Duodenal mucosa (tissue), 2 donors: ENCODE measurements around the gene DNAJB4.

ENCODE experiments used
- H3K27ac ChIP-seq: one replicate; pipeline ENCODE4 v1.7.0; 2013; ENCODE audit warnings: low read depth, low read length
- H3K27me3 ChIP-seq, 2 donors: one replicate each; pipeline ENCODE4 v1.7.0; 2013; ENCODE audit warnings: low read length in 2 of 2, control low read depth in 1 of 2; ENCODE audit not compliant: insufficient read depth in 2 of 2, control insufficient read depth in 1 of 2
- H3K36me3 ChIP-seq, 2 donors: one replicate each; pipeline ENCODE4 v1.7.0; 2013; ENCODE audit warnings: low read length in 2 of 2, control low read depth in 1 of 2; ENCODE audit not compliant: insufficient read depth in 2 of 2, control insufficient read depth in 1 of 2
- H3K4me1 ChIP-seq, 2 donors: one replicate each; pipeline ENCODE4 v1.7.0; 2013; ENCODE audit warnings: low read length in 2 of 2, control low read depth in 1 of 2; ENCODE audit not compliant: insufficient read depth in 2 of 2, control insufficient read depth in 1 of 2
- H3K4me3 ChIP-seq, 2 donors: one replicate each; pipeline ENCODE4 v1.7.0; 2013; ENCODE audit warnings: low read length in 2 of 2, low read depth in 1 of 2
- H3K9ac ChIP-seq, 2 donors: one replicate each; pipeline ENCODE4 v1.7.0; 2013; ENCODE audit warnings: low read length in 2 of 2, low read depth in 1 of 2
- H3K9me3 ChIP-seq, 2 donors: one replicate each; pipeline ENCODE4 v1.7.0; 2013; ENCODE audit warnings: low read length in 2 of 2, control low read depth in 1 of 2; ENCODE audit not compliant: control insufficient read depth in 1 of 2

The DNAJB4 gene

DNA sequence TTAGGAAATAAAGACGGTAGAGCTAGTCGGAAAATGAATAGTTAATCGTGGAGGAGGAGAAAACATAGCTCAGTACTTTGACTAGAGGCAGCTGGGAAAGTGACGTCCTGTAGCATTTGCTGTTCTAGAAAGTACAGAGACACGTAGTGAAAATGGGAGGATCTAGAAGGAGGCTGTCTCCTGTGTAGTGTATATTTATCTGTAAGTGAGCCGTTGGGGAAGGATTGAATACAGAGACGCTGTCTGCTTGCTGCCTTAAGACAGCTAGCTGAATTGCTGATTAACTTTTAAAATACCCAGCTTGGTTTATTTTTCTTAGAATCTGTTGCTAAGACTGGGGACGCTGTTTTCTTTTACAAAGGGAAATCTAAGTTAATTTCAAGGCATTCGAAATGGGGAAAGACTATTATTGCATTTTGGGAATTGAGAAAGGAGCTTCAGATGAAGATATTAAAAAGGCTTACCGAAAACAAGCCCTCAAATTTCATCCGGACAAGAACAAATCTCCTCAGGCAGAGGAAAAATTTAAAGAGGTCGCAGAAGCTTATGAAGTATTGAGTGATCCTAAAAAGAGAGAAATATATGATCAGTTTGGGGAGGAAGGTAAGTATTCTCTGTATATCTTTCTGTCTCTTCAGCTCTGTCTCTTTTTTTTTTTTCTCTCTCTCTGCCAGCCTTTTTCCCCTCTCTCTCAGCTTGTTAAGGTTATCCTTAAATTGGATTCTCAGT is at the start of gene DNAJB4:
Gene DNAJB4 (plus strand): TSS at position 221 of the 729 bp plus-strand sequence. CDS start 172 bp downstream, at position 393.
- peak within 1 kb of the TSS; percentile 73 to 90 for H3K4me3 ChIP-seq
- peaks cover 0 to 18% of the 10 kb centered on the region in 2 donors for H3K4me1 ChIP-seq
- H3K27me3 ChIP-seq: no peaks in the 10 kb centered on the region
- H3K9me3 ChIP-seq: no peaks in the 10 kb centered on the region
- no peaks in the 10 kb centered on the region for H3K36me3 ChIP-seq
- peak within 1 kb of the TSS; percentile 83 for H3K27ac ChIP-seq
- H3K9ac ChIP-seq: peak within 1 kb of the TSS; percentile 33 to 98

DNA sequence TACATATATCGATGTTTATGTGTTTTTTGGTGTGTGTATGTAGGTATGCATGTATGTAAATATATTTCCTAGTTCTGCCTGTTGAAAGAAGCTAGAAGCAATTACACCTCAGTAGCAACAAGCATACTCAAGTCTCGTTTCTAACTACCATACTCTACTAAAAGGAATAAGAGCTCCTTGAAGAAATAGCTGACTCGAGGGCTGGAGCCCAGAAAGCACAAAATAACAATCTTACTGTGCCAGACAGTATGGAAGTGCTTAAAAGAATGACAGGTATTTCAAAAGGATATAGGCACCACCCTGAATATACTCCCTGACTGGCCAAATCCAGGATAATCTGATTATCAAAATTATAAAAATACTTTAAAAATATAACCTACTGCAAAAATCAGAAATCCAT is 49.0 kb upstream of the DNAJB4 start:
- no peak overlapping the region for H3K27ac ChIP-seq
- H3K36me3 ChIP-seq: peaks cover 46 to 90% of the 10 kb centered on the region in 2 donors
- no peaks in the 10 kb centered on the region for H3K27me3 ChIP-seq

DNA sequence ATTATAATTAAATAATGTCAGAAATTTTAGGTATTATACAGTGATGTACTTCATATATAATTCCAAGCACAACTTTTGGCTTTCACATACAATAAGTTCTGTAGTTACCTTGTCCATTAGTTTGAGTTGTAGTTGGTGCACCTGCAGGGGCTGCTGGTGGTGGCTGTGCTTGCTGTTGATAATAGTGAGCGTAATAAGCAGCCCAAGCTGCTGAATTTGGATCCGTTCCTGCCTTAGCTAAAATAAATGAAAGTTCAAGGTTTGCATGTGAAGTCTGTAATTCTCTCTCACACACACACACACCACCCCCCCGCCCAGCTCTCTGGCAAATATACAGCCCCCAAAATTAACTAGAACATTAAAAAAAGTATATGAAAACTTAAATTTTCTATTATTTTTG is 48.3 kb upstream of the DNAJB4 start:
- H3K36me3 ChIP-seq: peaks cover 53 to 92% of the 10 kb centered on the region in 2 donors
- H3K9ac ChIP-seq: no peak overlapping the region
- H3K27me3 ChIP-seq: no peaks in the 10 kb centered on the region
- no peak overlapping the region for H3K27ac ChIP-seq
- H3K9me3 ChIP-seq: no peaks in the 10 kb centered on the region
- peaks cover 0 to 2% of the 10 kb centered on the region in 2 donors for H3K4me1 ChIP-seq
- H3K4me3 ChIP-seq: no peak overlapping the region

More for the DNA sequence above, 49.0 kb upstream of the DNAJB4 start:
- H3K4me3 ChIP-seq: no peak overlapping the region
- H3K9me3 ChIP-seq: no peaks in the 10 kb centered on the region
- no peak overlapping the region for H3K9ac ChIP-seq
- H3K4me1 ChIP-seq: no peaks in the 10 kb centered on the region

DNA sequence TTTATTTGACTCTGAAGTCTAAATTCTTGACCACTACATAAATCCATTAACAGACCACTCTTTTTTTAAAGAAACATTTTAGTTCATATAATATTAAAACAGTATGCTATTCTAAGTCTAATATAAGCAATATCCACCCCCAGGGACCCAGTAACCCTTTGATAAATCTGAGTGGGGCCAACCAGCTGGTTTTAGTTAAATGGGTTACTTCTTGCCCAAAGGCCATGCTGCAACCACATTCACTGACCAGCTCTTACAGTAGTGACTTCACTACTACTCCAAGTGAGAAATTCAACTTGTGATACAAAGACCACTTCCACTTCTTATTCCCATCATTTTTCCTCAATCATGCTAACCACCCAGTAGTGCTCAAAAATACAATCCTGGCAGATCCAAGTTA is 46.3 kb upstream of the DNAJB4 start:
- no peaks in the 10 kb centered on the region for H3K27me3 ChIP-seq
- H3K9ac ChIP-seq: no peak overlapping the region
- H3K4me3 ChIP-seq: no peak overlapping the region
- H3K9me3 ChIP-seq: no peaks in the 10 kb centered on the region
- H3K36me3 ChIP-seq: peaks cover 59 to 95% of the 10 kb centered on the region in 2 donors
- no peak overlapping the region for H3K27ac ChIP-seq
- H3K4me1 ChIP-seq: peaks cover 4 to 6% of the 10 kb centered on the region in 2 donors

DNA sequence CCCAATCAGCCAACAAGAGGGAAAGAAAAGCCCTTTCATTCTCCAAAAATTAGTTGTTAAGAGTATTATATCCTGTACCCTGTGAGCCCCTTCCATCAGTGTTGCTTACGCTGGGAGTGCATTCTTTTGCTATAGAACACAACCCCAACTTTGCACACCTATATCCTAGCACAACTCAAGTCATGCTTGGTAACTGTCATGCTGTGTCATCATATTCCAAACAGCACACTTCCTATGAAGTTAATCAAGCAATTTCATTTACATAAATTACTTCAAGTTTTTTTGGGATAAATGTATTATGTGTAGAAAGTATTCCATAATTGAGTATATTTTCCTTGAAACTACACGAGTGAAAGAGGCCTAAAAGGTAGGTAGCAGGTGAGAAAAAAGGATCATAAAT is 45.9 kb upstream of the DNAJB4 start:
- Histone ChIP-seq H3K9ac (no peak overlapping the region), H3K36me3 (peaks cover 64 to 98% of the 10 kb centered on the region in 2 donors), H3K27ac (no peak overlapping the region), H3K4me3 (no peak overlapping the region), H3K9me3 (no peaks in the 10 kb centered on the region), H3K4me1 (peaks cover 4 to 6% of the 10 kb centered on the region in 2 donors), H3K27me3 (no peaks in the 10 kb centered on the region)

DNA sequence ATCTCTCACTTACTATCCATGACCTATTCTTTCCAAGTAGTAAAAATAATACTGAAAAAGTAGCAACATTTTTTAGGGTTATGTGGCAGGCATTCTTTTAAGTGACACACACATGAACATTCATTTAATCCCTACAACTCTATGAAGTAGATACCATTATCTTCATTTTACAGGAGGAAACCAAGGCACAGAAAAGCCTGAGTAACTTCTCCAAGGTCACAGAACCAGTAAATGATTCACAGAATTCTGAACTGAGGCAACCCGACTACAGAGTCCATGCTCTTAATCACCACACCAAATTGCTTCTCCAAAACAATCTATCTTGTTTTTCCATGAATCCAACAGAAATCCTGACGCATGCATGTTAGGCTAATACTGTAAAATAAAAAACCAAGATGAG is 43.3 kb upstream of the DNAJB4 start:
- H3K27me3 ChIP-seq: no peaks in the 10 kb centered on the region
- peaks cover 60 to 98% of the 10 kb centered on the region in 2 donors for H3K36me3 ChIP-seq
- no peak overlapping the region for H3K4me3 ChIP-seq
- no peak overlapping the region for H3K27ac ChIP-seq
- H3K9ac ChIP-seq: no peak overlapping the region
- H3K4me1 ChIP-seq: peaks cover 4 to 6% of the 10 kb centered on the region in 2 donors
- no peaks in the 10 kb centered on the region for H3K9me3 ChIP-seq

DNA sequence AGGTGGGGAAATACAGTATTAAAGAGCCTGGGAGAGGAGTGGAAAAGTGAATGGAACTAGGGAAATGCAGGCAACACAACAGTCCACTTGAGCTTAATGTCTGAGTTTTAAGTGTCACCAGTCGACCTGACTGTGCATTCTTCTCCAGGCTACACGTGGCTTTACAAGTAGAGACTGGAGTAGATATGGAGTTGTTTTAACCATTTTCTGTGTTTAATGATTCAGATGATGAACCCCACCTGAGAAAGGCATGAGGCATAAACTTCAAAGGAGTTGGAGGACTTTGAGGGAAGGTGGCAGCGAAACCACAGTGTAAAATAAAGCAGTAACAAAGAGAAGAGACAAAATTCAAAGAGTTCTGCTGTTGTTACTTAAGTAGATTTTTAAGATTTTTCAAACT is 38.4 kb upstream of the DNAJB4 start:
- H3K27ac ChIP-seq: no peak overlapping the region
- no peaks in the 10 kb centered on the region for H3K9me3 ChIP-seq
- H3K4me1 ChIP-seq: peaks cover 4 to 5% of the 10 kb centered on the region in 2 donors
- no peak overlapping the region for H3K4me3 ChIP-seq
- no peak overlapping the region for H3K9ac ChIP-seq
- H3K36me3 ChIP-seq: peaks cover 49 to 81% of the 10 kb centered on the region in 2 donors
- H3K27me3 ChIP-seq: no peaks in the 10 kb centered on the region

DNA sequence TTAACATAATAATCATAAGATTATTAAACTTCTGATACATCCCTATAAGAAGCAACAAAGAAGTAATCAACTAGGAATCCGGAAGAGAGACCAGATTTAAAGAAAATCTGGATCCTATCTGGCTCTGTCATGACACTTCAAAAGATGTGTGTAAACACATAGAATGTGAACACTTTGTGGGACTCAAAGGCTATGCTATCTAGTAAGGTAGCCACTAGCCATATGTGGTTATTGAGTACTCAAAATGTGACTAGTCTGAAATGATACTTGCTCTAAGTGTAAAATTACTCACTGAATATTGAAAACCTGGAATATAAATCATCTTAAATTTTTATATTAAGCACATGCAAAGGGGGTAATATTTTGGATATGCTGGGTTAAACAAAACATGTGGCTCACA is 34.5 kb upstream of the DNAJB4 start:
- no peak overlapping the region for H3K27ac ChIP-seq
- H3K4me3 ChIP-seq: no peak overlapping the region
- H3K4me1 ChIP-seq: peaks cover 6 to 13% of the 10 kb centered on the region in 2 donors
- no peaks in the 10 kb centered on the region for H3K27me3 ChIP-seq
- no peak overlapping the region for H3K9ac ChIP-seq
- peaks cover 29 to 43% of the 10 kb centered on the region in 2 donors for H3K36me3 ChIP-seq
- H3K9me3 ChIP-seq: no peaks in the 10 kb centered on the region

DNA sequence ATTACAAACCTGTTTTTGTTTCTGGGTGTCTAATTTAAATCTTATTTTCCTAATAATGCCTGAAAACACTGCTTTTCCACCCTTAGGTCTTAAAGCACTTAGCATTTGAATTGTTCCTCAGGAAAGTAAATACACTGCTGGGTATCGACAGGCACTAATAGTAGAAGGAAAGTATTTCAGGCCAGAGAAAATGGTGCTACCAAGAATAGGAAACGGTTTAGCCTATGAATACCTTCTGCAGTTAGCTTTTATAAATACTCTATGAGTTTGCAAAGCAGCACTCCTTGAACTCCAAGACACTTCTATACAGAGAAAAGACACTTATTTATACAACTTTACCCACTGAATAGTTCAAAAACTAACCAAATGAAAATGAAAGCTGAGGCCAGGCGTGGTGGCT is 32.7 kb upstream of the DNAJB4 start:
- Histone ChIP-seq H3K9me3 (no peaks in the 10 kb centered on the region), H3K36me3 (peaks cover 16 to 24% of the 10 kb centered on the region in 2 donors), H3K4me3 (no peak overlapping the region), H3K4me1 (peaks cover 18 to 28% of the 10 kb centered on the region in 2 donors), H3K9ac (no peak overlapping the region), H3K27ac (no peak overlapping the region), H3K27me3 (no peaks in the 10 kb centered on the region)

DNA sequence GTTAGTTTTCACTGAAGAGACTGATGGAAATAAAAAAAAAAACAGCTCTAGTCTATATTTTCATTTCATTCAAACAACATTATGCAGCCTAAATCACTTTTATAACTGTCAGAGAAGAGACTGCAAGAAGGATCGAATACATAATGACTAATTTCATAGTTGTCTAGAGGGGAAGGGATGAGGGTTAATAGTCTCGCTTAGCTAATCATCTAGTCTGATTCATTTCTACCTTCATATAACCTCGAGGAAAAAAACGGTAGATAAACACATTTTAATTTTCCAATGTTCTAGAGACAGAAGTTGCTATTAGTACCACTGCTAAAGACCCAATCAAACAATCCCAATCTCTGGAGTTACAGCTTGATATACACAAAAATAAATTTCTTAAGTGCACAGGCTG is 29.4 kb upstream of the DNAJB4 start:
- H3K4me1 ChIP-seq: peaks cover 22 to 34% of the 10 kb centered on the region in 2 donors
- H3K36me3 ChIP-seq: peaks cover 0 to 2% of the 10 kb centered on the region in 2 donors
- no peak overlapping the region for H3K27ac ChIP-seq
- H3K4me3 ChIP-seq: peak overlapping the region; percentile 64 to 94
- peak overlapping the region in 1 of 2 donors; percentile 44 for H3K9ac ChIP-seq
- no peaks in the 10 kb centered on the region for H3K27me3 ChIP-seq
- no peaks in the 10 kb centered on the region for H3K9me3 ChIP-seq
